GM21390 (cell line): ENCODE results near the gene TSPEAR.

ENCODE experiments used
- ATAC-seq: cut with Tn5 transposase; IDR thresholded peaks from one replicate; pipeline ENCODE4 v1.9.1; 2021; ENCODE audit not compliant: unreplicated experiment

TSPEAR gene

GRCh38 chr21:44533121-44533890, 178.1 kb downstream of the TSPEAR start:
- ATAC-seq = no peak

- ATAC-seq = no peak
Observed at GRCh38 chr21:44532712-44533111, 178.7 kb downstream of the TSPEAR start.

GRCh38 chr21:44531606-44532564, 179.5 kb downstream of the TSPEAR start:
- no peak for ATAC-seq

GRCh38 chr21:44530903-44531605, 180.3 kb downstream of the TSPEAR start:
- no peak for ATAC-seq

GRCh38 chr21:44530221-44530902, 181.0 kb downstream of the TSPEAR start:
- ATAC-seq = no peak

GRCh38 chr21:44529503-44530125, 181.8 kb downstream of the TSPEAR start:
- ATAC-seq = no peak

GRCh38 chr21:44529011-44529421, 182.4 kb downstream of the TSPEAR start:
- no peak for ATAC-seq

- ATAC-seq = no peak
Observed at GRCh38 chr21:44528634-44528995, 182.8 kb downstream of the TSPEAR start.

GRCh38 chr21:44527983-44528633, 183.3 kb downstream of the TSPEAR start:
- no peak for ATAC-seq

GRCh38 chr21:44527156-44527982, 184.0 kb downstream of the TSPEAR start:
- no peak for ATAC-seq

- ATAC-seq = no peak
Observed at GRCh38 chr21:44526096-44526997, 185.0 kb downstream of the TSPEAR start.

- no peak for ATAC-seq
Observed at GRCh38 chr21:44525391-44526095, 185.8 kb downstream of the TSPEAR start.

GRCh38 chr21:44524414-44525371, 186.7 kb downstream of the TSPEAR start:
- no peak for ATAC-seq

GRCh38 chr21:44523567-44524413, 187.6 kb downstream of the TSPEAR start:
- ATAC-seq = no peak

- ATAC-seq = no peak
Observed at GRCh38 chr21:44522753-44523204, 188.6 kb downstream of the TSPEAR start.
